ENCODE results near the gene WFDC8. TPM values are rescaled to one million over a fixed set of nuclear protein-coding genes. Genes with fewer than 3 reads are reported as not detected.
A peak's percentile ranks its signal among the peaks of the same experiment; 100 is the strongest.

WFDC8 gene
- total RNA-seq, 1 donor from 2014 or later, result not detected

DNA sequence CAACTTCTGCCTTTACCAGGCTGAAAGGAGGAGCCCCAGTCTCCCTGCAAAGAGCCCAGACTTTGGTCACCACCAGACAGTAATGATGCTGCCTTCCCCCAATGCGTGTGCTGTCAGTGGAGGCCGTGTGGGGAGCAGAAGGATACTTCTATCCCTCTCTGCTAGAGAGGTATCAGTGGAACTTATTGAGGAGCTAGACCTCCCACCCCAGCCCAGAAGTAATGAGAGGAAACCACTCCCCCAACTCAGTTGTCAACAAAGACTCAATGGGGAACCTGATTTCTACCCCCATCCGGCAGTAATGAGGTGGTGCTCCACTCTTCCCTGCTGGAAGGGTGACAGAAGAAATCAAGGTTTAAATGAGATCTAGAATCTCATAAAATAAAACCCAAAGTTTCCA is 4.4 kb upstream of the WFDC8 start:
- TF ChIP-seq EZH2phosphoT487 (IDR thresholded peaks at IDR 0.05), result no peak
- TF ChIP-seq CTCF (IDR thresholded peaks at IDR 0.05), result no peak
- no peak for TF ChIP-seq EZH2 (IDR thresholded peaks at IDR 0.05)
- Histone ChIP-seq H3K9ac (no peak overlapping the region), H3K4me2 (peak overlapping the region; percentile 54), H4K20me1 (ENCODE audit: low read depth) (no peaks in the 10 kb centered on the region), H3K36me3 (no peaks in the 10 kb centered on the region), H3K9me3 (ENCODE audit: low read depth) (no peaks in the 10 kb centered on the region), H3K27me3 (no peaks in the 10 kb centered on the region), H3K27ac (no peak overlapping the region), H3K4me1 (peaks cover 41% of the 10 kb centered on the region), H2AFZ (replicated peaks) (peak overlapping the region; percentile 98), H3F3A (ENCODE audit: low read depth) (peaks cover 18% of the 10 kb centered on the region), H3K79me2 (ENCODE audit: low read depth) (no peaks in the 10 kb centered on the region), H3K4me3 (no peak overlapping the region)
- DNase-seq (ENCODE audit: low spot score), result peak; percentile 24
- Mint-ChIP-seq H3K36me3 (no peaks in the 10 kb centered on the region), H3K4me3 (no peak overlapping the region), H3K9me3 (no peaks in the 10 kb centered on the region), H3K27ac (no peak overlapping the region), H3K4me1 (peaks cover 12% of the 10 kb centered on the region), H3K27me3 (ENCODE audit: insufficient read depth, low read depth) (peaks cover 8% of the 10 kb centered on the region)

DNA sequence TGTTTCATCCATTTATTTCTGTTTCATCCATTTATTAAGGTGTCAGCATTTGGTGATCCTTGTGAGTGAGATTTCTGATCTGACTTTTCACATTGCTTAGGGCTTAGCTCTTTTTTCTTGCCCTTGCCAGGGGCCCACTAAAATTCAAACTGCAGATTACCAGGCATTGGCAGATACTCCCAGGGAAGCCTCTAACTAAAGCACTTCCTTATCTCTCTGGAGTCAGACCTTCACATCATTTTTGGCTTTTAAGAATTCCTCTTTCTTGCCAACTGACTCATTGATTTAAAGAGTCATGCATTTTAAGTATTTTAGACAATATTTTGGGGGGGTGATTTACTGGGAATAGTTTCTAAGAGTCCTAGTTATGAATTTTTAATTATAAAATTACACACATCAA is 2.6 kb upstream of the WFDC8 start:
- no peak overlapping the region for H3K9ac ChIP-seq
- no peaks in the 10 kb centered on the region for H3K27me3 ChIP-seq
- H3K27ac ChIP-seq, result no peak overlapping the region
- no peak for DNase-seq (ENCODE audit: low spot score)
- H3K27ac Mint-ChIP-seq, result no peak overlapping the region
- no peak overlapping the region for H3K4me2 ChIP-seq
- no peaks in the 10 kb centered on the region for H3K36me3 Mint-ChIP-seq
- H3K9me3 ChIP-seq (ENCODE audit: low read depth), result no peaks in the 10 kb centered on the region
- peak overlapping the region; percentile 77 for H2AFZ ChIP-seq (replicated peaks)
- no peaks in the 10 kb centered on the region for H3K79me2 ChIP-seq (ENCODE audit: low read depth)
- no peaks in the 10 kb centered on the region for H3K36me3 ChIP-seq
- TF ChIP-seq EZH2phosphoT487 (IDR thresholded peaks at IDR 0.05), result no peak
- no peak for TF ChIP-seq EZH2 (IDR thresholded peaks at IDR 0.05)
- TF ChIP-seq CTCF (IDR thresholded peaks at IDR 0.05), result no peak
- peaks cover 55% of the 10 kb centered on the region for H3K4me1 ChIP-seq
- H3K4me1 Mint-ChIP-seq, result peaks cover 18% of the 10 kb centered on the region
- H4K20me1 ChIP-seq (ENCODE audit: low read depth), result no peaks in the 10 kb centered on the region
- peaks cover 26% of the 10 kb centered on the region for H3F3A ChIP-seq (ENCODE audit: low read depth)
- no peaks in the 10 kb centered on the region for H3K9me3 Mint-ChIP-seq
- H3K4me3 ChIP-seq, result no peak overlapping the region
- no peak overlapping the region for H3K4me3 Mint-ChIP-seq
- H3K27me3 Mint-ChIP-seq (ENCODE audit: insufficient read depth, low read depth), result peaks cover 9% of the 10 kb centered on the region

DNA sequence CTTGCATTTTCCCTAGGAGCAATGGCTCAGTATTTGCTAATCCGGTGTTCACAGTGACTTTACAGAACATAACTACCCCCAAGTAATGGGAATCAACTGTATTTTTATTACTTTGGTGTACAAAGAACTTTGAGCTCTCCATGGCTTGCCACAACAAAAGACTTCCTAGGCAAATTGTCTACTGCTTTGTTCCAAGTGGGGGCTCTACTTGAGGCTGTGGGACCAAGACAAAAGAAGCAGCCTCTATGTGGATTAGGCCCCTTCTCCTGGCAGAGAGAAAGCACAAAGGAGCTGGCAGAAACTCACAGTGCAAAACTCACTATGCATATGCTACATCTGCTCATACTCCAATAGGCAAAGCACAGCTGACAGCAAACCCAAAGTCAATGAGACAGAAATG is 853 bp downstream of the WFDC8 start:
- no peaks in the 10 kb centered on the region for H3K9me3 ChIP-seq (ENCODE audit: low read depth)
- H3K4me2 ChIP-seq, result peak overlapping the region; percentile 68
- no peaks in the 10 kb centered on the region for H3K27me3 ChIP-seq
- no peak overlapping the region for H3K4me3 ChIP-seq
- Mint-ChIP-seq H3K36me3 (no peaks in the 10 kb centered on the region), H3K9me3 (no peaks in the 10 kb centered on the region), H3K4me1 (peaks cover 15% of the 10 kb centered on the region), H3K4me3 (no peak overlapping the region), H3K27ac (peak overlapping the region; percentile 75), H3K27me3 (ENCODE audit: insufficient read depth, low read depth) (peaks cover 9% of the 10 kb centered on the region)
- no peaks in the 10 kb centered on the region for H3K79me2 ChIP-seq (ENCODE audit: low read depth)
- peak; percentile 87 for DNase-seq (ENCODE audit: low spot score)
- no peaks in the 10 kb centered on the region for H4K20me1 ChIP-seq (ENCODE audit: low read depth)
- no peak overlapping the region for H2AFZ ChIP-seq (replicated peaks)
- peaks cover 25% of the 10 kb centered on the region for H3F3A ChIP-seq (ENCODE audit: low read depth)
- no peaks in the 10 kb centered on the region for H3K36me3 ChIP-seq
- peaks cover 51% of the 10 kb centered on the region for H3K4me1 ChIP-seq
- H3K9ac ChIP-seq, result no peak overlapping the region
- H3K27ac ChIP-seq, result peak overlapping the region; percentile 72
- no peak for TF ChIP-seq CTCF (IDR thresholded peaks at IDR 0.05)
- TF ChIP-seq EZH2phosphoT487 (IDR thresholded peaks at IDR 0.05), result no peak
- TF ChIP-seq EZH2 (IDR thresholded peaks at IDR 0.05), result no peak
